AG10803 (cell line): ENCODE data around the gene MBNL1.
"Not testable (repeated sequence)": the region's sequence is repeated elsewhere in the genome, so short reads cannot be mapped to it uniquely, and the experiment has no call there.

Experiments used
- DNase-seq: peaks from one replicate; pipeline ENCODE4 v3.0.0; 2010; ENCODE audit warnings: low read depth
- H3K4me3 ChIP-seq: 2 replicates; pipeline ENCODE4 v1.5.1; 2011; ENCODE audit warnings: mild to moderate bottlenecking, low read length, control low read depth
- TF ChIP-seq, protein P1 (sequence below): conservative IDR thresholded peaks from 2 replicates; pipeline ENCODE4 v1.5.1; 2011; ENCODE audit warnings: mild to moderate bottlenecking, low read length, control low read depth, inconsistent platforms

MBNL1 gene

DNA sequence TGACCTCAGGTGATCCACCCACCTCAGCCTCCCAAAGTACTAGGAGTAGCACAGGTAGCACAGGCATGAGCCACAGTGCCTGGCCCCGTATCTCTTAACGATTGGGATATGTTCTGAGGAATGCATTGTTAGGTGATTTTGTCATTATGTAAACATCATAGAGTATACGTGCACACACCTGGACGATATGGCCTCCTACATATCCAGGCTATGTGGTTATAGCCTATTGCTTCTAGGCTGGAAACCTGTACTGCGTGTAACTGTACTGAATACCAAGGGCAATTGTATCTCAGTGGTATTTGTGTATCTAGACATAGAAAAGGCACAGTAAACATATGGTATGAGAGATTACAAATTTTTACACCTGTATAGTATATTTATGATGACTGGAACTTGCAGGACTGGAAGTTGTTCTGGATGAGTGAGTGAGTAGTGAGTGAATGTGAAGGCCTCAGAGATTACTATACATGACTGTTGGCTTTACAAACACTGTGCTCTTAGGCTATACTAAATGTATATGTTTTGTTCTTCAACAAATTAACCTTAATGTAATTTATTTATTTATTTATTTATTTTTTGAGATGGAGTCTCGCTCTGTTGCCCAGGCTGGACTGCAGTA lies 120.7 kb downstream of the MBNL1 start:
- H3K4me3 ChIP-seq, result no peak overlapping the region
- no peak for DNase-seq
- TF ChIP-seq, protein P1, sequence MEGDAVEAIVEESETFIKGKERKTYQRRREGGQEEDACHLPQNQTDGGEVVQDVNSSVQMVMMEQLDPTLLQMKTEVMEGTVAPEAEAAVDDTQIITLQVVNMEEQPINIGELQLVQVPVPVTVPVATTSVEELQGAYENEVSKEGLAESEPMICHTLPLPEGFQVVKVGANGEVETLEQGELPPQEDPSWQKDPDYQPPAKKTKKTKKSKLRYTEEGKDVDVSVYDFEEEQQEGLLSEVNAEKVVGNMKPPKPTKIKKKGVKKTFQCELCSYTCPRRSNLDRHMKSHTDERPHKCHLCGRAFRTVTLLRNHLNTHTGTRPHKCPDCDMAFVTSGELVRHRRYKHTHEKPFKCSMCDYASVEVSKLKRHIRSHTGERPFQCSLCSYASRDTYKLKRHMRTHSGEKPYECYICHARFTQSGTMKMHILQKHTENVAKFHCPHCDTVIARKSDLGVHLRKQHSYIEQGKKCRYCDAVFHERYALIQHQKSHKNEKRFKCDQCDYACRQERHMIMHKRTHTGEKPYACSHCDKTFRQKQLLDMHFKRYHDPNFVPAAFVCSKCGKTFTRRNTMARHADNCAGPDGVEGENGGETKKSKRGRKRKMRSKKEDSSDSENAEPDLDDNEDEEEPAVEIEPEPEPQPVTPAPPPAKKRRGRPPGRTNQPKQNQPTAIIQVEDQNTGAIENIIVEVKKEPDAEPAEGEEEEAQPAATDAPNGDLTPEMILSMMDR, result no peak

DNA sequence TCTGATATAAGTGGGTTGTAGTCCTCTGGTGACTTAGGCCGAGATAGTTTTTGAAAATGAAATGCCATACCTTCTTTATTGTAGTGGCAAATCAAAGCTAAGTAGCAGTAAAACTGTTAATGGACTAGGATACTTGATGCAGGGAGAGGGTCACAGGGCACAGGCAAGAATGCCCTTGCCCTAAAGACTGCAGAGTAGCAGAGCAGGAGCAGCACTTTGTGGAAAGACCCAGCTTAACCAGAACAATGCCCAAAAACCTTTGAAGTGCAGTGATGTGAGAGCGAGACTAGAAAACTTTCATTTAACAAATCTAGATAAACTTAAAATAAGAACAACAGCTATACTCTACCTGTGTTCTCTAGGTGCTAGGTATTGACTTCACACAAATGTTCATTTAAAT lies 121.9 kb downstream of the MBNL1 start:
- TF ChIP-seq, protein P1, result no peak
- no peak for DNase-seq
- H3K4me3 ChIP-seq, result no peak overlapping the region

DNA sequence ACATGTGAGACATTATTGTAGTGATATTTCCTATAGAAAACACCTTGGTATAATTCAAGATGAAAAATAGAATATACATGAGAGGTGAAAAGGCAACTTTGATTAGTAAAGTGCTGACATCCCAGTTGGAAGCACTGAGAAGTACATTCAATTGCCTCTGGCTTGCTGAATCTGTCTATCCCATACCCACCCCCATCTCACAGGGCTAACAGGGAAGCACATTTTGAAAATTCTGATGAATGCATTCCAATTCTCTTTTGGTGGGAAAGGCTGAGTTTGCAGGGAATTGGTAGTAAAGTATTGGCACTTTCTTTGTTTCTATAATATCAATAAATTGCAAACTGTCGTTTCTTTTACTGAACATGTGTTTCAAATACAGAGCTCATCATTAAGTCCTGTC lies 122.9 kb downstream of the MBNL1 start:
- TF ChIP-seq, protein P1, result no peak
- no peak for DNase-seq
- H3K4me3 ChIP-seq, result no peak overlapping the region

DNA sequence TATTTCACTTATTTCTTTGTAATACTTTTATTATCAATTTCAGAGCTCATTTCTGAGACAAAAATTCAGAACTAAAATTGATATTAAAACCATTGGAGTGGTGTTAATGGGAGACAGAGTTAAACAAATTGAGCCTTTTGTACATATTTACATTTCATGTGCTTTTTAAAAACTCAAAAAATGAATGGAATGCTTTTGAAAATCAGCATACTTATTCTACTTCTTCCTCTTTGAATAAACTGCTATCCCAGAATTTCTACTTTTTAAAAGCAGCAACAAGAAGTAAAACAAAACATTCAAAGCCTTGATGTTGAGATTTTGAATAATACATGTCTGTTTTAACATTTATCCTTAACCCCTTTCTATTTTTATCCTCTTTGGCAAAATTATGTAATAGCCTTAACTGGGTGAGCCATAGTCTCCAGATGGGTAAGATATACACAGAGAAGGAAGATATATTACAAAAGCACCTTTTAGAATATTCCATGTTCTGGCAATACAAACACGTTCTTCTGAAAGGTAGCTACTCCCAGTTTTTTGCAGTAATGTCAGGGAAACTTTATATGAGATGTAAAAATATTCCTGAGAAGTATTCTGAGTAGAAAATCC lies 123.6 kb downstream of the MBNL1 start:
- no peak for DNase-seq
- no peak overlapping the region for H3K4me3 ChIP-seq
- TF ChIP-seq, protein P1, result no peak

DNA sequence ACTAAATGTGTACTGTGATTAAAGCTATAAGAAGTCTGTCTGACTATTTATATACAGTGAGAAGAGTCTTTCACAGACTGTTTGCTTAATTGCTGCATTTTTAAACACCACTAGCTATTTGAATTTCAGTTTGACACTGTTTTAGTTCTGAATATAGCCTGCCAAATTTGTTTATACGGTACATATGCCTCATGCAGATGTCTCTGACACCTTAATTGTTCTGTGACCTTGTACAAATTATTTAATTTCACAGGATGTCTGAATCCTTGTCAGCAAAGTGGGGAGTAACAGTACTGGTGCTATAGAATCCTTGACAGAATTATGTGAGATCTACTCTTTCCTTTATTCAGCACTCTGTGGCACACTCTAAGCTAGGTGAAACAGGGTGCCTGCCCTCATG lies 125.5 kb downstream of the MBNL1 start:
- no peak for DNase-seq
- TF ChIP-seq, protein P1, result no peak
- H3K4me3 ChIP-seq, result no peak overlapping the region

DNA sequence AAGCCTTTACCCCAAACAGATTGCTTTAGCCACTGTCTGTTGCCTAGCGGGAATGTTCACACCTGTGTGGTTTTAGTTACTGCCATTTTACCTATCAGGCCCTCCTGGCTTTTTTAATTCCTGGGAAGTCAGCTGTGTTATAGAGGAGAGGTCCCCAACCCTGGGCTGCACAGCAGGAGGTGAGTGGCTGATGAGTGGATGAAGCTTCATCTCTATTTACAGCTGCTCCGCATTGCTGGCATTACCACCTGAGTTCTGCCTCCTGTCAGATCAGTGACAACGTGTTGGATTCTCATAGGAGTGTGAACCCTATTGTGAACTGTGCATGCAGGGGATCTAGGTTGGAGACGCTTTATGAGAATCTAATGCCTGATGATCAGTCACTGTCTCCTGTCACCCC lies 127.0 kb downstream of the MBNL1 start:
- no peak overlapping the region for H3K4me3 ChIP-seq
- TF ChIP-seq, protein P1, result no peak
- DNase-seq, result no peak

DNA sequence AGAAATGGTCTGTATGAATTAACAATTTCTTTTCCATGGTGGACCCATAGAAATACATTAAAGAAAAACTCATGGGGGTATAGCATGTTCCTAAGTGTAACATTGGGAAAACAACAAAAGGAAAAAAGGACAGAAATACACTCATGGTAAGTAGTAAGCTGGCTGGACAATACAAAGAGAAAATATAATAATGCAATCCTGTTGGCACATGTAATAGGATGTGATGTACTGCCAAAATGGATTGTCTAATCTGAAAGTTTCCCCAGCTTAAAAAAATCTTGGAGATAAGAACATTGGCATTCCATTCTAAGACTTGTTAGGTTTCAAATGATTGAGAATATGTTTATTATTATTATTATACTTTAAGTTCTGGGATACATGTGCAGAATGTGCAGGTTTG lies 128.1 kb downstream of the MBNL1 start:
- H3K4me3 ChIP-seq, result no peak overlapping the region
- no peak for DNase-seq
- TF ChIP-seq, protein P1, result no peak

DNA sequence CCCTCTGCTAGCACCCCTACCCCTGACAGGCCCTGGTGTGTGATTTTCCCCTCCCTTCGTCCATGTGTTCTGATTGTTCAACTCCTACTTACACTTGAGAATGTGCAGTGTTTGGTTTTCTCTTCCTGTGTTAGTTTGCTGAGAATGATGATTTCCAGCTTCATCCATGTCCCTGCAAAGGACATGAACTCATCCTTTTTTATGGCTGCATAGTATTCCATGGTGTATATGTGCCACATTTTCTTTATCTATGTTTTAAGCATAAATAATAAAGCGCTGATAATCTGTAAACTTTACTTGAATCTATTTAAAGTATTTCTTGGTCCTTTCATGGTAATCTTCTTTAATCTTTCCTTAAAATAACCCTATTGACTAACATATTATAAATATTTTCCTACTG lies 128.6 kb downstream of the MBNL1 start:
- not testable (repeated sequence) for DNase-seq, H3K4me3 ChIP-seq
